ENCODE data around the gene TRMT112. TPM values are rescaled to one million over a fixed set of nuclear protein-coding genes. Genes with fewer than 3 reads are reported as not detected.

TRMT112 gene
- total RNA-seq, 1 donor from 2014 or later: 93.1 TPM

DNA sequence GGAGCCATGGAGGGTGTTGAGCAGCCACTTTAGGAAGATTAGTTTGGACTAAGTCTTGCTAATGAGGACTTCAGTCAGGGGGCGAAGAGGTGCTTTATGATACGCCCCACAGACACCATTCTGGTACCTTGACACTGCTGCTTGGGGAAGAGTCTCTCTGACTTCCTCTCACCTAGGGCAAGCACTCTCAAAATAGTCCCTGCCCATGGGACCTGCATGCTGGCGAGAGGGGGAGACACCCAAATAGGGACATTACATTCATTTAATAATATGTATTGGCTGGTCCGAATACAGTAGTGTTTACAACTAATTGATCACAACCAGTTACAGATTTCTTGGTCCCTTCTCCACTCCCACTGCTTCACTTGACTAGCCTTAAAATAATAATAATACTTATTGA, 21.6 kb downstream of the TRMT112 start:
- Mint-ChIP-seq H3K4me1 (ENCODE audit: low read depth, unreplicated experiment) (peaks cover 2% of the 10 kb centered on the region), H3K36me3 (ENCODE audit: unreplicated experiment) (peaks cover under 1% of the 10 kb centered on the region), H3K27ac (ENCODE audit: unreplicated experiment) (no peak overlapping the region), H3K9me3 (ENCODE audit: unreplicated experiment) (peaks cover 10% of the 10 kb centered on the region), H3K4me3 (ENCODE audit: unreplicated experiment) (no peak overlapping the region), H3K27me3 (ENCODE audit: unreplicated experiment) (peaks cover 50% of the 10 kb centered on the region)
- DNase-seq: no peak
- TF ChIP-seq, protein P1, sequence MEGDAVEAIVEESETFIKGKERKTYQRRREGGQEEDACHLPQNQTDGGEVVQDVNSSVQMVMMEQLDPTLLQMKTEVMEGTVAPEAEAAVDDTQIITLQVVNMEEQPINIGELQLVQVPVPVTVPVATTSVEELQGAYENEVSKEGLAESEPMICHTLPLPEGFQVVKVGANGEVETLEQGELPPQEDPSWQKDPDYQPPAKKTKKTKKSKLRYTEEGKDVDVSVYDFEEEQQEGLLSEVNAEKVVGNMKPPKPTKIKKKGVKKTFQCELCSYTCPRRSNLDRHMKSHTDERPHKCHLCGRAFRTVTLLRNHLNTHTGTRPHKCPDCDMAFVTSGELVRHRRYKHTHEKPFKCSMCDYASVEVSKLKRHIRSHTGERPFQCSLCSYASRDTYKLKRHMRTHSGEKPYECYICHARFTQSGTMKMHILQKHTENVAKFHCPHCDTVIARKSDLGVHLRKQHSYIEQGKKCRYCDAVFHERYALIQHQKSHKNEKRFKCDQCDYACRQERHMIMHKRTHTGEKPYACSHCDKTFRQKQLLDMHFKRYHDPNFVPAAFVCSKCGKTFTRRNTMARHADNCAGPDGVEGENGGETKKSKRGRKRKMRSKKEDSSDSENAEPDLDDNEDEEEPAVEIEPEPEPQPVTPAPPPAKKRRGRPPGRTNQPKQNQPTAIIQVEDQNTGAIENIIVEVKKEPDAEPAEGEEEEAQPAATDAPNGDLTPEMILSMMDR (IDR thresholded peaks at IDR 0.05; ENCODE audit: partially characterized antibody, unreplicated experiment): no peak

DNA sequence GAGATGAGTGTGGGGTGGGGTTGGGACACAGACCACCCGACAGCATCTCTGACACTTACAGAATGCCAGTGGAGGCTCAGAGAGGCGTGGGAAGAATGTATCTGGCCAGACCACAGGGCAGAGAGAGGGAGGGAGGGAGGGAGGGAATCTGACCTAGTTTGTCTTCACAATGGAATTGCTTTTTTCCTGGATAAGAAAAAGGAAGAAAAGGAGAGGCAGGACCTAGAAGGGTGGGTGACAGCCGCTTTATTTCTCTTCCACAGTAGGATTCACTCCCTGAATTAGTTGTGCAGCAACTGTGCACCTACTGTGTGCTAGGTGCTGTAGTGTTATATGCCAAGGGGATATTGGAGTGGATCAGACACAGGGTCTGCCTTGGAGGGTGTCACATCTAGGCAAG, 22.6 kb downstream of the TRMT112 start:
- peaks cover 8% of the 10 kb centered on the region for H3K9me3 Mint-ChIP-seq (ENCODE audit: unreplicated experiment)
- H3K36me3 Mint-ChIP-seq (ENCODE audit: unreplicated experiment): peaks cover 5% of the 10 kb centered on the region
- no peak overlapping the region for H3K27ac Mint-ChIP-seq (ENCODE audit: unreplicated experiment)
- H3K4me3 Mint-ChIP-seq (ENCODE audit: unreplicated experiment): peak overlapping the region; percentile 42
- peaks cover 50% of the 10 kb centered on the region for H3K27me3 Mint-ChIP-seq (ENCODE audit: unreplicated experiment)
- no peak for DNase-seq
- peaks cover 4% of the 10 kb centered on the region for H3K4me1 Mint-ChIP-seq (ENCODE audit: low read depth, unreplicated experiment)
- TF ChIP-seq, protein P1 (IDR thresholded peaks at IDR 0.05; ENCODE audit: partially characterized antibody, unreplicated experiment): no peak

DNA sequence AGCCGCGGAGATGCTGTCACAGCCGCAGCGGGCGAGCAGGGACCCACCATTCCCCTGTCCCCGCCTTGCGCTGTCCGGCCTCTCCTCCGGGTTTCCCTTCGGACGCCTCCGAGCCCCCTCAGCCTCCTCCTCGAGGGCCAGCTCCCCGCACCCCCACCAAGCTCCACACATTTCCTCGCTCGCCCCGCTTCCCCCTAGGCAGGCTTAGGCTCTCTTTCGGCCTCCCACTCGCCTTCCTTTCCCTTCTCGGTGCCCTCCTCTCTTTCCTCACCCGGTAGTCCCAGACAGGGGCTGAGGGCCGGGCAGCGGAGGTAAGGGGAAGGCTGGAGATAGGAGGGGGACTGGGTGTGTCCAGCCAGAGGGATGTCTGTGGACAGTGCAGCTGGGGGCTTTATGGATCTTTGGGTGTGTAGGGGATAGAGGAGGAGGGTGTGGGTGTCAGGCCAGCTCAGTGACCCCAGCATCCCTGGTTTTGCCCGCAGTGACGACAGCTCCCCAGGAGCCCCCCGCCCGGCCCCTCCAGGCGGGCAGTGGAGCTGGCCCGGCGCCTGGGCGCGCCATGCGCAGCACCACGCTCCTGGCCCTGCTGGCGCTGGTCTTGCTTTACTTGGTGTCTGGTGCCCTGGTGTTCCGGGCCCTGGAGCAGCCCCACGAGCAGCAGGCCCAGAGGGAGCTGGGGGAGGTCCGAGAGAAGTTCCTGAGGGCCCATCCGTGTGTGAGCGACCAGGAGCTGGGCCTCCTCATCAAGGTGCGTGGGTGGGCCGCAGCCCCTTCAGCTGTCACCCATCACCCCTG, 24.7 kb downstream of the TRMT112 start:
- peaks cover 5% of the 10 kb centered on the region for H3K36me3 Mint-ChIP-seq (ENCODE audit: unreplicated experiment)
- H3K4me3 Mint-ChIP-seq (ENCODE audit: unreplicated experiment): peak overlapping the region; percentile 49
- H3K27ac Mint-ChIP-seq (ENCODE audit: unreplicated experiment): no peak overlapping the region
- H3K9me3 Mint-ChIP-seq (ENCODE audit: unreplicated experiment): peaks cover 9% of the 10 kb centered on the region
- TF ChIP-seq, protein P1 (IDR thresholded peaks at IDR 0.05; ENCODE audit: partially characterized antibody, unreplicated experiment): no peak
- H3K27me3 Mint-ChIP-seq (ENCODE audit: unreplicated experiment): peaks cover 40% of the 10 kb centered on the region
- H3K4me1 Mint-ChIP-seq (ENCODE audit: low read depth, unreplicated experiment): peaks cover 4% of the 10 kb centered on the region
- peak; percentile 48 for DNase-seq

DNA sequence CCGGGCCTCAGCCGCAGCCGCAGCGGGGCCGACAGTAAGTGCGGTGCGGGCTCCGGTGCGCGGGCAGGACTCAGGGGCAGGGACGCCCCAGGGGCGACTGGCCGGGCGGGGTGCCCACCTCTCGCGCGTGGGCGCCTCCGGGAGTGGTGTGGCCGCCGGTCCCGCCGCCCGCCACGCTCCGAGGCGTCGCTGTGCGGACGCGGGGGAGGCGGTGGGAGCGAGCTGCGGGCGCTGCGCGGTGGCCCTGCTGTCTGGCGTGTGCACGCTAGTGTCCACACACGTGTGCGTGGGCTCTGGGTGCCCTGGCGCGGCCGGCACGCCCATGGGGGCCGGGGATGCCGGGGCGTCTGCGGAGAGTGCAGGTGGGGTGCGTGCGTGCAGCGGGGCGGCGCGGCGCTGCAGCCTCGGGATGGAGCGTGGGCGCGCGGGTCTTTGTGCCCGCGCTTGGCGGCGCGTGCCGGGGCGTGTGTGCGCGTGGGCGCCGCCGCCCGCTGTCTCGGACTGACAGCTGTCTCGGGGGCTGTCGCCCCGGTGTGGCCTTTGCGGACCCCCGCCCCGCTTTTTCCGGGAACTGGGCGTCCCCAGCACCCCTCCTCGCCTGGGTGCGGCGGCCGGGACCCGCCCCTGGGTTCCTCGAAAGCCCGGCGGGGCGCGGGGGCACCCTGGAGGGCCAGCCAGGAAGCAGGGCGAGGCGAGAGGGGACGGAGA, 25.5 kb downstream of the TRMT112 start:
- Mint-ChIP-seq H3K4me3 (ENCODE audit: unreplicated experiment) (no peak overlapping the region), H3K4me1 (ENCODE audit: low read depth, unreplicated experiment) (peaks cover 2% of the 10 kb centered on the region), H3K27ac (ENCODE audit: unreplicated experiment) (no peak overlapping the region), H3K36me3 (ENCODE audit: unreplicated experiment) (peaks cover 5% of the 10 kb centered on the region), H3K9me3 (ENCODE audit: unreplicated experiment) (peaks cover 9% of the 10 kb centered on the region), H3K27me3 (ENCODE audit: unreplicated experiment) (peaks cover 36% of the 10 kb centered on the region)
- TF ChIP-seq, protein P1 (IDR thresholded peaks at IDR 0.05; ENCODE audit: partially characterized antibody, unreplicated experiment): no peak
- no peak for DNase-seq

All from glutamatergic neuron (in vitro differentiated cells).